Activated B cell treated with CpG ODN at 0.5 μM for 24 hours (primary cell): ENCODE measurements around the gene LRP3. TPM values are rescaled to one million over a fixed set of nuclear protein-coding genes. Genes with fewer than 3 reads are reported as not detected.
A peak's percentile ranks its signal among the peaks of the same experiment; 100 is the strongest.

Experiments used
- ATAC-seq: fragments of 200-7000 bp; cut with Tn5 transposase; one replicate; pipeline ENCODE4 v1.10.0; 2021; ENCODE audit warnings: low read depth, mild to moderate bottlenecking, moderate library complexity
- CTCF ChIA-PET: fragments of 350-600 bp; sonication (Branson Sonifier 250); formaldehyde crosslinking; loops from one replicate; lab custom pipeline; 2021; ENCODE audit warnings: antibody characterized with exemption; lab: Charles Lee
- POLR2A ChIA-PET: fragments of 350-600 bp; sonication (Branson Sonifier 250); formaldehyde crosslinking; loops from one replicate; lab custom pipeline; 2021; ENCODE audit warnings: antibody characterized with exemption; lab: Charles Lee
- DNase-seq: peaks from one replicate; pipeline ENCODE4 v3.0.0; 2022
- H3K27ac Mint-ChIP-seq: one replicate; pipeline ENCODE4 v1.8.0; 2020; ENCODE audit warnings: mixed read lengths
- H3K27me3 Mint-ChIP-seq: one replicate; pipeline ENCODE4 v1.8.0; 2021; ENCODE audit warnings: mixed read lengths
- H3K36me3 Mint-ChIP-seq: one replicate; pipeline ENCODE4 v1.8.0; 2021; ENCODE audit warnings: low read depth, mixed read lengths
- H3K4me1 Mint-ChIP-seq: one replicate; pipeline ENCODE4 v1.8.0; 2021; ENCODE audit warnings: mixed read lengths
- H3K4me3 Mint-ChIP-seq: one replicate; pipeline ENCODE4 v1.8.0; 2020; ENCODE audit warnings: mild to moderate bottlenecking, mixed read lengths
- H3K9me3 Mint-ChIP-seq: one replicate; pipeline ENCODE4 v1.8.0; 2020; ENCODE audit warnings: mixed read lengths
- intact Hi-C: fragments of 100-400 bp; cut with micrococcal nuclease; formaldehyde crosslinking; loops from one replicate; pipeline ENCODE4 v1.15.1; 2024
- total RNA-seq: library from RNA; stranded (reverse); gene quantifications from 2 replicates; pipeline ENCODE4 v1.2.3, GENCODE V29; 2022
- TF ChIP-seq, protein P1 (sequence below): fragments of 200-600 bp; IDR thresholded peaks from one replicate; pipeline ENCODE4 v1.8.0; 2022; ENCODE audit warnings: antibody characterized with exemption, mild to moderate bottlenecking

The LRP3 gene
- total RNA-seq, 1 donor from 2014 or later = not detected

GRCh38 chr19:33168528-33168927 is 25.6 kb upstream of the LRP3 start:
- ATAC-seq (no peak), DNase-seq (no peak)
- CTCF ChIA-PET = interaction anchor here (1.0 kb wide), 1 partner anchor 11 kb away, joined by 3 read pairs; no protein-coding TSS in a partner anchor
- intact Hi-C loops = no loop called here
- H3K27ac Mint-ChIP-seq = no peak overlapping the region
- peaks cover 2% of the 10 kb centered on the region for H3K36me3 Mint-ChIP-seq
- POLR2A ChIA-PET = no interaction called here
- peaks cover 8% of the 10 kb centered on the region for H3K9me3 Mint-ChIP-seq
- H3K4me1 Mint-ChIP-seq = peaks cover 6% of the 10 kb centered on the region
- H3K27me3 Mint-ChIP-seq = no peaks in the 10 kb centered on the region
- no peak overlapping the region for H3K4me3 Mint-ChIP-seq
- TF ChIP-seq, protein P1, sequence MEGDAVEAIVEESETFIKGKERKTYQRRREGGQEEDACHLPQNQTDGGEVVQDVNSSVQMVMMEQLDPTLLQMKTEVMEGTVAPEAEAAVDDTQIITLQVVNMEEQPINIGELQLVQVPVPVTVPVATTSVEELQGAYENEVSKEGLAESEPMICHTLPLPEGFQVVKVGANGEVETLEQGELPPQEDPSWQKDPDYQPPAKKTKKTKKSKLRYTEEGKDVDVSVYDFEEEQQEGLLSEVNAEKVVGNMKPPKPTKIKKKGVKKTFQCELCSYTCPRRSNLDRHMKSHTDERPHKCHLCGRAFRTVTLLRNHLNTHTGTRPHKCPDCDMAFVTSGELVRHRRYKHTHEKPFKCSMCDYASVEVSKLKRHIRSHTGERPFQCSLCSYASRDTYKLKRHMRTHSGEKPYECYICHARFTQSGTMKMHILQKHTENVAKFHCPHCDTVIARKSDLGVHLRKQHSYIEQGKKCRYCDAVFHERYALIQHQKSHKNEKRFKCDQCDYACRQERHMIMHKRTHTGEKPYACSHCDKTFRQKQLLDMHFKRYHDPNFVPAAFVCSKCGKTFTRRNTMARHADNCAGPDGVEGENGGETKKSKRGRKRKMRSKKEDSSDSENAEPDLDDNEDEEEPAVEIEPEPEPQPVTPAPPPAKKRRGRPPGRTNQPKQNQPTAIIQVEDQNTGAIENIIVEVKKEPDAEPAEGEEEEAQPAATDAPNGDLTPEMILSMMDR = no peak

- DNase-seq = no peak
- no peak for ATAC-seq
- no peak overlapping the region for H3K4me3 Mint-ChIP-seq
- H3K27me3 Mint-ChIP-seq = no peaks in the 10 kb centered on the region
- intact Hi-C loops = loop anchor here (10.0 kb wide), 2 partner anchors 587 to 1093 kb away; partner anchors contain the start of gene PDCD5
- no peak overlapping the region for H3K27ac Mint-ChIP-seq
- CTCF ChIA-PET = no interaction called here
- peaks cover 4% of the 10 kb centered on the region for H3K36me3 Mint-ChIP-seq
- peaks cover 20% of the 10 kb centered on the region for H3K4me1 Mint-ChIP-seq
- POLR2A ChIA-PET = no interaction called here
- peaks cover 8% of the 10 kb centered on the region for H3K9me3 Mint-ChIP-seq
- TF ChIP-seq, protein P1 = no peak
Measured at GRCh38 chr19:33171222-33171795, 22.8 kb upstream of the LRP3 start.

GRCh38 chr19:33171916-33172359 is 22.2 kb upstream of the LRP3 start:
- intact Hi-C loops = loop anchor here (10.0 kb wide), 2 partner anchors 587 to 1093 kb away; partner anchors contain the start of gene PDCD5
- POLR2A ChIA-PET = no interaction called here
- peaks cover 24% of the 10 kb centered on the region for H3K4me1 Mint-ChIP-seq

GRCh38 chr19:33174186-33174585 is 19.9 kb upstream of the LRP3 start:
- ChIA-PET CTCF (no interaction called here), POLR2A (interaction anchor here (0.7 kb wide), 1 partner anchor 1753 kb away, joined by 3 read pairs; no protein-coding TSS in a partner anchor)
- DNase-seq (no peak), ATAC-seq (no peak)
- Mint-ChIP-seq H3K9me3 (no peaks in the 10 kb centered on the region), H3K36me3 (peaks cover 6% of the 10 kb centered on the region), H3K4me3 (no peak overlapping the region), H3K27ac (no peak overlapping the region), H3K27me3 (peaks cover 2% of the 10 kb centered on the region), H3K4me1 (peaks cover 34% of the 10 kb centered on the region)
- TF ChIP-seq, protein P1 = no peak
- intact Hi-C loops = loop anchor here (10.0 kb wide), 2 partner anchors 589 to 1091 kb away; partner anchors contain the start of gene PDCD5

More at GRCh38 chr19:33171916-33172359, 22.2 kb upstream of the LRP3 start:
- DNase-seq = no peak
- Mint-ChIP-seq H3K9me3 (peaks cover 8% of the 10 kb centered on the region), H3K27me3 (peaks cover 2% of the 10 kb centered on the region), H3K36me3 (peaks cover 7% of the 10 kb centered on the region), H3K4me3 (no peak overlapping the region), H3K27ac (no peak overlapping the region)
- TF ChIP-seq, protein P1 = no peak
- CTCF ChIA-PET = no interaction called here
- ATAC-seq = no peak

- no peak overlapping the region for H3K27ac Mint-ChIP-seq
- ChIA-PET CTCF (interaction anchor here (1.7 kb wide), 1 partner anchor 50 kb away, joined by 4 read pairs; no protein-coding TSS in a partner anchor), POLR2A (interaction anchor here (1.0 to 2.1 kb wide), 2 partner anchors 9 to 128 kb away, joined by 4 to 13 read pairs; partner anchors contain the start of gene CEBPA)
- H3K9me3 Mint-ChIP-seq = no peaks in the 10 kb centered on the region
- peaks cover 34% of the 10 kb centered on the region for H3K4me1 Mint-ChIP-seq
- peak overlapping the region; percentile 93 for H3K4me3 Mint-ChIP-seq
- H3K27me3 Mint-ChIP-seq = peaks cover 2% of the 10 kb centered on the region
- DNase-seq (no peak), ATAC-seq (no peak)
- H3K36me3 Mint-ChIP-seq = peaks cover 6% of the 10 kb centered on the region
- intact Hi-C loops = loop anchor here (5.0 to 10.0 kb wide), 3 partner anchors 590 to 1090 kb away; partner anchors contain the start of gene PDCD5
- TF ChIP-seq, protein P1 = no peak
Measured at GRCh38 chr19:33175156-33175782, 18.9 kb upstream of the LRP3 start.
